Measurements from ENCODE around the gene MSANTD3. TPM values are rescaled to one million over a fixed set of nuclear protein-coding genes. Genes with fewer than 3 reads are reported as not detected.

MSANTD3 gene
- total RNA-seq, 1 experiment from 2014 or later = 52.9 TPM

- DNase-seq (ENCODE audit: low spot score) = peak; percentile 83
- BruUV-seq (replicated peaks) = no TSS peak
Measured at GRCh38 chr9:100428871-100429654, 2.1 kb downstream of the MSANTD3 start.

GRCh38 chr9:100430286-100430940, 3.5 kb downstream of the MSANTD3 start:
- DNase-seq (ENCODE audit: low spot score) = no peak
- intact Hi-C loops (cut with micrococcal nuclease; ENCODE audit: unreplicated experiment) = no loop called here

More at GRCh38 chr9:100428871-100429654, 2.1 kb downstream of the MSANTD3 start:
- CTCF ChIA-PET = interaction anchor here (1.2 kb wide), 1 partner anchor 104 kb away, joined by 4 read pairs; no protein-coding TSS in a partner anchor
- H3K27ac ChIP-seq (ENCODE audit: low read depth, low read length, poor library complexity, severe bottlenecking) = no peak overlapping the region
- no peaks in the 10 kb centered on the region for H3K9me3 ChIP-seq (ENCODE audit: low read depth, low read length, poor library complexity, severe bottlenecking)
- H3K27me3 ChIP-seq (replicated peaks; ENCODE audit: insufficient read depth, low read depth, low read length, poor library complexity) = no peaks in the 10 kb centered on the region
- intact Hi-C loops (cut with micrococcal nuclease; ENCODE audit: unreplicated experiment) = no loop called here
- no peaks in the 10 kb centered on the region for H3K36me3 ChIP-seq (ENCODE audit: insufficient read depth, low read length, poor library complexity, severe bottlenecking)
- peak overlapping the region; percentile 57 for H3K4me3 ChIP-seq (ENCODE audit: low read depth, low read length, poor library complexity, severe bottlenecking)
- TF ChIP-seq CTCF (conservative IDR thresholded peaks at IDR 0.05; ENCODE audit: low read depth, low read length) (no peak), EZH2 (IDR thresholded peaks at IDR 0.05; ENCODE audit: borderline replicate concordance, low read depth, low read length, poor library complexity, severe bottlenecking) (no peak)
- POLR2A ChIA-PET (ENCODE audit: low non-redundant PET) = interaction anchor here (0.7 kb wide), 1 partner anchor 576 kb away, joined by 6 read pairs; no protein-coding TSS in a partner anchor
- peaks cover 14% of the 10 kb centered on the region for H3K4me1 ChIP-seq (ENCODE audit: insufficient read depth, low read length, poor library complexity, severe bottlenecking)

GRCh38 chr9:100431886-100432285, 4.9 kb downstream of the MSANTD3 start:
- H3K9me3 ChIP-seq (ENCODE audit: low read depth, low read length, poor library complexity, severe bottlenecking) = no peaks in the 10 kb centered on the region
- DNase-seq (ENCODE audit: low spot score) = no peak
- peaks cover 14% of the 10 kb centered on the region for H3K4me1 ChIP-seq (ENCODE audit: insufficient read depth, low read length, poor library complexity, severe bottlenecking)
- no peak overlapping the region for H3K4me3 ChIP-seq (ENCODE audit: low read depth, low read length, poor library complexity, severe bottlenecking)
- H3K27ac ChIP-seq (ENCODE audit: low read depth, low read length, poor library complexity, severe bottlenecking) = no peak overlapping the region
- CTCF ChIA-PET = no interaction called here
- POLR2A ChIA-PET (ENCODE audit: low non-redundant PET) = no interaction called here
- H3K27me3 ChIP-seq (replicated peaks; ENCODE audit: insufficient read depth, low read depth, low read length, poor library complexity) = no peaks in the 10 kb centered on the region
- no peaks in the 10 kb centered on the region for H3K36me3 ChIP-seq (ENCODE audit: insufficient read depth, low read length, poor library complexity, severe bottlenecking)
- no TSS peak for BruUV-seq (replicated peaks)
- intact Hi-C loops (cut with micrococcal nuclease; ENCODE audit: unreplicated experiment) = no loop called here
- TF ChIP-seq CTCF (conservative IDR thresholded peaks at IDR 0.05; ENCODE audit: low read depth, low read length) (no peak), EZH2 (IDR thresholded peaks at IDR 0.05; ENCODE audit: borderline replicate concordance, low read depth, low read length, poor library complexity, severe bottlenecking) (no peak)

More at GRCh38 chr9:100430286-100430940, 3.5 kb downstream of the MSANTD3 start:
- no peak overlapping the region for H3K27ac ChIP-seq (ENCODE audit: low read depth, low read length, poor library complexity, severe bottlenecking)
- POLR2A ChIA-PET (ENCODE audit: low non-redundant PET) = no interaction called here
- peaks cover 14% of the 10 kb centered on the region for H3K4me1 ChIP-seq (ENCODE audit: insufficient read depth, low read length, poor library complexity, severe bottlenecking)
- H3K27me3 ChIP-seq (replicated peaks; ENCODE audit: insufficient read depth, low read depth, low read length, poor library complexity) = no peaks in the 10 kb centered on the region
- no TSS peak for BruUV-seq (replicated peaks)
- H3K4me3 ChIP-seq (ENCODE audit: low read depth, low read length, poor library complexity, severe bottlenecking) = no peak overlapping the region
- no peaks in the 10 kb centered on the region for H3K9me3 ChIP-seq (ENCODE audit: low read depth, low read length, poor library complexity, severe bottlenecking)
- no peaks in the 10 kb centered on the region for H3K36me3 ChIP-seq (ENCODE audit: insufficient read depth, low read length, poor library complexity, severe bottlenecking)
- TF ChIP-seq EZH2 (IDR thresholded peaks at IDR 0.05; ENCODE audit: borderline replicate concordance, low read depth, low read length, poor library complexity, severe bottlenecking) (no peak), CTCF (conservative IDR thresholded peaks at IDR 0.05; ENCODE audit: low read depth, low read length) (no peak)
- CTCF ChIA-PET = interaction anchor here (0.7 to 1.2 kb wide), 2 partner anchors 56 to 106 kb away, joined by 4 read pairs; no protein-coding TSS in a partner anchor

All from A673 (cell line).